ENCODE data around the gene CCT8. TPM values are rescaled to one million over a fixed set of nuclear protein-coding genes. Genes with fewer than 3 reads are reported as not detected.
"Not testable (repeated sequence)": the region's sequence is repeated elsewhere in the genome, so short reads cannot be mapped to it uniquely, and the experiment has no call there.

The CCT8 gene
- total RNA-seq, 1 experiment from 2014 or later: 71.3 TPM

- no peak for DNase-seq (ENCODE audit: low spot score)
Observed at GRCh38 chr21:29018540-29018939, 54.9 kb downstream of the CCT8 start.

- DNase-seq (ENCODE audit: low spot score): peak; percentile 2
Observed at GRCh38 chr21:29017639-29018237, 55.7 kb downstream of the CCT8 start.

- DNase-seq (ENCODE audit: low spot score): not testable (repeated sequence)
Observed at GRCh38 chr21:29011236-29011635, 62.2 kb downstream of the CCT8 start.

- DNase-seq (ENCODE audit: low spot score): no peak
Observed at GRCh38 chr21:29008367-29008766, 65.1 kb downstream of the CCT8 start.

- DNase-seq (ENCODE audit: low spot score): no peak
Observed at GRCh38 chr21:29007810-29008209, 65.6 kb downstream of the CCT8 start.

- DNase-seq (ENCODE audit: low spot score): no peak
Observed at GRCh38 chr21:29007135-29007534, 66.3 kb downstream of the CCT8 start.

Other genes with a start within 250 kb of the CCT8 start
- gene LTN1, start 80.8 kb downstream of the CCT8 start, total RNA-seq (2014; rRNA removed; shearing (Covaris generic)): 6.0 and 6.3 TPM in 2 replicates
- 4.7 and 5.9 TPM in 2 replicates for gene RWDD2B, start 54.3 kb downstream of the CCT8 start, total RNA-seq (2014; rRNA removed; shearing (Covaris generic))
- 6.5 and 9.1 TPM in 2 replicates for gene USP16, start 49.0 kb downstream of the CCT8 start, total RNA-seq (2014; rRNA removed; shearing (Covaris generic))
- gene MAP3K7CL, start 57.0 kb upstream of the CCT8 start, total RNA-seq (2014; rRNA removed; shearing (Covaris generic)): 1.9 and 3.0 TPM in 2 replicates
- gene BACH1, start 225.3 kb upstream of the CCT8 start, total RNA-seq (2014; rRNA removed; shearing (Covaris generic)): 13.2 and 17.8 TPM in 2 replicates

Data from HT-29 (cell line).